SU-DHL-6 (cell line): ENCODE results near the gene GTPBP4.

Experiments used
- EZH2phosphoT487 ChIP-seq: fragments of 200-600 bp; sonication (generic), shearing (Covaris generic); conservative IDR thresholded peaks from 2 replicates; pipeline ENCODE4 v1.6.1; 2018; ENCODE audit warnings: mild to moderate bottlenecking, antibody characterized with exemption, low read length, moderate library complexity, mixed read lengths
- TF ChIP-seq, protein P1 (sequence below): fragments of 200-600 bp; sonication (generic); IDR thresholded peaks from one replicate; pipeline ENCODE4 v1.5.1; 2017; ENCODE audit warnings: antibody characterized with exemption, mild to moderate bottlenecking, low read length, moderate library complexity; ENCODE audit not compliant: insufficient read depth, poor library complexity, severe bottlenecking

DNA sequence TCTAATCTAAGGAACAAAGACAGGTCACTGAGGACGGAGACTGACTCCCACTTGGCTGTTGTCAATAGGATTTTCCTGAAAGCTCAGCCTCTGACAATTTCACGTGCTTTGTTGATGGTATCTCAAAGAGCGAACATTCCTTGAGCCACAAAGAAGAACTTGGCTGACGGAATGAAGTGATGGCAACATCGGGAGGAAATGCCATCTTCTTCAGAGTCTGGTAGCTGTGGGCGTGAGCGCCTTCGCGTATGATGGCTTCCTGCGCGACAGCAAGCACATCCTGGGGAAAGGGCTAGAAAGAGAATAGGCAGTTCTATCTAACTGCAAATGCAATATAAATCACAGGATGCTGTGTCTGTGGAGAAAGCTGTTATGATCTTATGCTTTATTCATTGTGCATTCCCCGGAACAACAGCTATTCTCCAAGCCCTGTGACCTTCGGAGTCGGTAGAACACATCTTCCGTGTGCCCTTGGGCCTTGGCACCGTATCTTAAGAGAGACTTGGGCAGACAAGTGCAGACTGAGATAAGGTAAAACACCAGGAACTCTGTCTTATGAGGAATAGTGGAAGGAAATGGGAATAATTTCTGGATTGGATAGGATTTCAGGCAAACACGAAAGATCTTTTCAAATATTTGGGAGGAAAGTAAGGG is 19.6 kb upstream of the GTPBP4 start:
- TF ChIP-seq, protein P1, sequence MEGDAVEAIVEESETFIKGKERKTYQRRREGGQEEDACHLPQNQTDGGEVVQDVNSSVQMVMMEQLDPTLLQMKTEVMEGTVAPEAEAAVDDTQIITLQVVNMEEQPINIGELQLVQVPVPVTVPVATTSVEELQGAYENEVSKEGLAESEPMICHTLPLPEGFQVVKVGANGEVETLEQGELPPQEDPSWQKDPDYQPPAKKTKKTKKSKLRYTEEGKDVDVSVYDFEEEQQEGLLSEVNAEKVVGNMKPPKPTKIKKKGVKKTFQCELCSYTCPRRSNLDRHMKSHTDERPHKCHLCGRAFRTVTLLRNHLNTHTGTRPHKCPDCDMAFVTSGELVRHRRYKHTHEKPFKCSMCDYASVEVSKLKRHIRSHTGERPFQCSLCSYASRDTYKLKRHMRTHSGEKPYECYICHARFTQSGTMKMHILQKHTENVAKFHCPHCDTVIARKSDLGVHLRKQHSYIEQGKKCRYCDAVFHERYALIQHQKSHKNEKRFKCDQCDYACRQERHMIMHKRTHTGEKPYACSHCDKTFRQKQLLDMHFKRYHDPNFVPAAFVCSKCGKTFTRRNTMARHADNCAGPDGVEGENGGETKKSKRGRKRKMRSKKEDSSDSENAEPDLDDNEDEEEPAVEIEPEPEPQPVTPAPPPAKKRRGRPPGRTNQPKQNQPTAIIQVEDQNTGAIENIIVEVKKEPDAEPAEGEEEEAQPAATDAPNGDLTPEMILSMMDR: no peak
- no peak for TF ChIP-seq EZH2phosphoT487
